HG03442 (cell line): ENCODE results near the gene LYPD4.

Experiments
- ATAC-seq: cut with Tn5 transposase; IDR thresholded peaks from one replicate; pipeline ENCODE4 v1.9.1; 2021; ENCODE audit warnings: mild to moderate bottlenecking, moderate library complexity; ENCODE audit not compliant: unreplicated experiment

The LYPD4 gene

GRCh38 chr19:41844601-41845000 is at the start of gene LYPD4:
Gene LYPD4, minus strand, starts transcription at chr19:41844683. Its CDS starts 5,398 bp downstream, at chr19:41839285.
- ATAC-seq: no peak

GRCh38 chr19:41893899-41894298 is 49.4 kb upstream of the LYPD4 start:
- ATAC-seq: no peak

GRCh38 chr19:41892173-41892902 is 47.9 kb upstream of the LYPD4 start:
- no peak for ATAC-seq

- no peak for ATAC-seq
Measured at GRCh38 chr19:41890936-41891335, 46.5 kb upstream of the LYPD4 start.

GRCh38 chr19:41889896-41890295 is 45.4 kb upstream of the LYPD4 start:
- ATAC-seq: no peak

GRCh38 chr19:41888926-41889325 is 44.4 kb upstream of the LYPD4 start:
- ATAC-seq: no peak

GRCh38 chr19:41887711-41888382 is 43.4 kb upstream of the LYPD4 start:
- ATAC-seq: peak; percentile 23

- ATAC-seq: no peak
Measured at GRCh38 chr19:41886761-41887710, 42.6 kb upstream of the LYPD4 start.

GRCh38 chr19:41883821-41884733 is 39.6 kb upstream of the LYPD4 start:
- ATAC-seq: peak; percentile 70

GRCh38 chr19:41883463-41883820 is 39.0 kb upstream of the LYPD4 start:
- ATAC-seq: no peak

- ATAC-seq: no peak
Measured at GRCh38 chr19:41882568-41883462, 38.3 kb upstream of the LYPD4 start, which contains the start of gene ARHGEF1. Gene ARHGEF1, plus strand, starts transcription at chr19:41883184. Its CDS starts 4,899 bp downstream, at chr19:41888083.

GRCh38 chr19:41880329-41880708 is 35.8 kb upstream of the LYPD4 start:
- no peak for ATAC-seq

- no peak for ATAC-seq
Measured at GRCh38 chr19:41879670-41880328, 35.3 kb upstream of the LYPD4 start.

- no peak for ATAC-seq
Measured at GRCh38 chr19:41879080-41879479, 34.6 kb upstream of the LYPD4 start.

- no peak for ATAC-seq
Measured at GRCh38 chr19:41877916-41878905, 33.7 kb upstream of the LYPD4 start.

GRCh38 chr19:41876847-41877832 is 32.7 kb upstream of the LYPD4 start, which contains the start of gene CD79A:
Gene CD79A, plus strand, starts transcription at chr19:41877279. Its CDS starts 26 bp downstream, at chr19:41877305.
- ATAC-seq: peak; percentile 56
